Transverse colon (tissue), 4 donors: Measurements from ENCODE around the gene ZC3HAV1L. TPM values are rescaled to one million over a fixed set of nuclear protein-coding genes. Genes with fewer than 3 reads are reported as not detected.
"Not testable (repeated sequence)": the region's sequence is repeated elsewhere in the genome, so short reads cannot be mapped to it uniquely, and the experiment has no call there.

Experiments
- DNase-seq: peaks from one replicate; pipeline ENCODE4 v3.0.0-alpha.2; 2019
- H3K27ac ChIP-seq, 4 donors: fragments of 200-600 bp; sonication (generic); 2 replicates each; pipeline ENCODE4 v1.5.1; 2016 to 2018; ENCODE audit warnings: inconsistent platforms in 4 of 4
- H3K27me3 ChIP-seq: fragments of 200-600 bp; sonication (generic); 2 replicates; pipeline ENCODE4 v1.5.1; 2017; ENCODE audit warnings: inconsistent platforms
- H3K36me3 ChIP-seq, 4 donors: fragments of 200-600 bp; sonication (generic); 2 replicates each; pipeline ENCODE4 v1.5.1; 2017 to 2019; ENCODE audit warnings: inconsistent platforms in 4 of 4
- H3K4me1 ChIP-seq, 4 donors: fragments of 200-600 bp; sonication (generic); 2 replicates each; pipeline ENCODE4 v1.5.1; 2017 to 2020; ENCODE audit warnings: inconsistent platforms in 4 of 4
- H3K4me3 ChIP-seq, 4 donors: fragments of 200-600 bp; sonication (generic); 1 replicate in 1 of 4; 2 replicates in 3 of 4; pipeline versions ENCODE4 v1.5.1 to v1.6.1; 2017 to 2019; ENCODE audit warnings: inconsistent platforms in 4 of 4
- H3K9me3 ChIP-seq, 2 donors: fragments of 200-600 bp; sonication (generic); 2 replicates each; pipeline ENCODE4 v1.5.1; 2017 to 2019; ENCODE audit warnings: inconsistent platforms in 2 of 2
- CTCF ChIP-seq, 5 experiments: fragments of 200-600 bp in 3 of 5; fragments of 450-650 bp in 2 of 5; sonication (generic) in 3 of 5; IDR thresholded peaks; 1 replicate in 2 of 5; 2 replicates in 3 of 5; pipeline ENCODE4 v1.5.1; 2016 to 2017; ENCODE audit warnings: antibody characterized with exemption in 5 of 5, inconsistent platforms in 3 of 5, mild to moderate bottlenecking in 2 of 5, moderate library complexity in 1 of 5
- EP300 ChIP-seq: sonication (generic); formaldehyde crosslinking; IDR thresholded peaks from one replicate; pipeline ENCODE4 v1.6.1; 2017; ENCODE audit warnings: antibody characterized with exemption, low read depth
- POLR2A ChIP-seq: fragments of 450-650 bp; IDR thresholded peaks from one replicate; pipeline ENCODE4 v1.6.1; 2016; ENCODE audit warnings: antibody characterized with exemption, mild to moderate bottlenecking, moderate library complexity
- POLR2AphosphoS5 ChIP-seq, 3 donors: sonication (generic); formaldehyde crosslinking; IDR thresholded peaks; one replicate each; pipeline ENCODE4 v1.6.1; 2016; ENCODE audit warnings: antibody characterized with exemption in 3 of 3
- WGBS, 2 donors: methylation state at CpG; one replicate each; pipeline ENCODE4 v1.1.5; 2018; ENCODE audit warnings: low coverage in 1 of 2; 5-methylcytosine and 5-hydroxymethylcytosine counted together
- in situ Hi-C, 4 donors: fragments of 200-750 bp; cut with MboI; loops; one replicate each; pipeline versions ENCODE4 v1.15.0 to v1.15.1; 2017; ENCODE audit warnings: low sequenced_read_pairs in 3 of 4, low pct_ligation_motif_present in 1 of 4, low pct_unique_long_range_greater_than_20kb in 1 of 4
- intact Hi-C: fragments of 100-400 bp; cut with DNase I; formaldehyde crosslinking; loops from one replicate; pipeline ENCODE4 v1.15.1; 2023; ENCODE audit warnings: low total_unique reads
- total RNA-seq, 4 donors: library from RNA; depleted of rRNA; stranded (reverse); fragments of >200 nt; gene quantifications; one replicate each; pipeline ENCODE4 v1.1.0, GENCODE V29; 2016

The ZC3HAV1L gene
- total RNA-seq, 4 donors from 2014 or later, result 5.2 to 71.4 (median 14.7) TPM

GRCh38 chr7:139079861-139080260, 44.0 kb upstream of the ZC3HAV1L start:
- DNase-seq, result no peak
- Histone ChIP-seq H3K27me3 (no peaks in the 10 kb centered on the region), H3K27ac (no peak overlapping the region), H3K4me1 (peaks cover 0 to 1% (median 0%) of the 10 kb centered on the region in 4 donors), H3K4me3 (no peak overlapping the region), H3K36me3 (peaks cover 0 to 64% (median 23%) of the 10 kb centered on the region in 4 donors), H3K9me3 (no peaks in the 10 kb centered on the region)
- WGBS, 2 donors, result 94 to 100% methylated on average over 2 to 15 of the region's 15 CpGs
- TF ChIP-seq POLR2AphosphoS5 (IDR thresholded peaks at IDR 0.05), result no peak
- no peak for TF ChIP-seq CTCF (IDR thresholded peaks at IDR 0.05)
- no peak for TF ChIP-seq EP300
- no peak for TF ChIP-seq POLR2A
- in situ Hi-C loops, result loop anchor here in 1 of 4 donors (25.0 kb wide), 1 partner anchor 193 kb away; no protein-coding TSS in a partner anchor
- intact Hi-C loops, result no loop called here

- no peak for DNase-seq
- in situ Hi-C loops, result loop anchor here in 1 of 4 donors (25.0 kb wide), 1 partner anchor 192 kb away; no protein-coding TSS in a partner anchor
- peaks cover 0 to 64% (median 23%) of the 10 kb centered on the region in 4 donors for H3K36me3 ChIP-seq
Observed at GRCh38 chr7:139078911-139079310, 43.1 kb upstream of the ZC3HAV1L start.

GRCh38 chr7:139078399-139078798, 42.6 kb upstream of the ZC3HAV1L start:
- Histone ChIP-seq H3K4me3 (no peak overlapping the region), H3K36me3 (peaks cover 0 to 64% (median 23%) of the 10 kb centered on the region in 4 donors), H3K27me3 (no peaks in the 10 kb centered on the region), H3K4me1 (peaks cover 0 to 4% (median 0%) of the 10 kb centered on the region in 4 donors), H3K9me3 (no peaks in the 10 kb centered on the region), H3K27ac (no peak overlapping the region)
- intact Hi-C loops (no loop called here), in situ Hi-C loops (loop anchor here in 1 of 4 donors (25.0 kb wide), 1 partner anchor 191 kb away; no protein-coding TSS in a partner anchor)
- TF ChIP-seq CTCF (IDR thresholded peaks at IDR 0.05) (no peak), POLR2A (no peak), POLR2AphosphoS5 (IDR thresholded peaks at IDR 0.05) (no peak)
- no peak for DNase-seq
- 75 to 89% methylated on average over 1 of the region's 1 CpG for WGBS, 2 donors

More at GRCh38 chr7:139078911-139079310, 43.1 kb upstream of the ZC3HAV1L start:
- H3K9me3 ChIP-seq, result no peaks in the 10 kb centered on the region
- no peak overlapping the region for H3K27ac ChIP-seq
- TF ChIP-seq EP300, result no peak
- no peak for TF ChIP-seq CTCF (IDR thresholded peaks at IDR 0.05)
- TF ChIP-seq POLR2A, result no peak
- no peak for TF ChIP-seq POLR2AphosphoS5 (IDR thresholded peaks at IDR 0.05)
- no peak overlapping the region for H3K4me3 ChIP-seq
- no peaks in the 10 kb centered on the region for H3K27me3 ChIP-seq
- intact Hi-C loops, result no loop called here
- H3K4me1 ChIP-seq, result peaks cover 0 to 4% (median 0%) of the 10 kb centered on the region in 4 donors
- WGBS, 2 donors, result 80% methylated on average over 1 of the region's 1 CpG; no CpG with 5 or more reads in 1 of the 2 donors

GRCh38 chr7:139077706-139078105, 41.9 kb upstream of the ZC3HAV1L start:
- H3K27me3 ChIP-seq, H3K27ac ChIP-seq, intact Hi-C loops, H3K9me3 ChIP-seq, H3K4me1 ChIP-seq, H3K4me3 ChIP-seq, DNase-seq: not testable (repeated sequence)
- H3K36me3 ChIP-seq, result peaks cover 0 to 64% (median 25%) of the 10 kb centered on the region in 4 donors
- in situ Hi-C loops, result loop anchor here in 1 of 4 donors (25.0 kb wide), 1 partner anchor 190 kb away; no protein-coding TSS in a partner anchor
- 88 to 93% methylated on average over 4 to 5 of the region's 5 CpGs for WGBS, 2 donors
